Measurements from ENCODE around the gene FAM228B.
"Not testable (repeated sequence)": the region's sequence is repeated elsewhere in the genome, so short reads cannot be mapped to it uniquely, and the experiment has no call there.

The FAM228B gene

GRCh38 chr2:24104110-24104650 is 19.1 kb upstream of the FAM228B start:
- no peak for DNase-seq

- DNase-seq: no peak
Observed at GRCh38 chr2:24104906-24105305, 18.4 kb upstream of the FAM228B start.

GRCh38 chr2:24105816-24106215 is 17.5 kb upstream of the FAM228B start:
- no peak for DNase-seq

GRCh38 chr2:24106786-24107185 is 16.5 kb upstream of the FAM228B start:
- no peak for DNase-seq

GRCh38 chr2:24107336-24107735 is 15.9 kb upstream of the FAM228B start:
- no peak for DNase-seq

- DNase-seq: not testable (repeated sequence)
Observed at GRCh38 chr2:24109431-24109830, 13.8 kb upstream of the FAM228B start.

- no peak for DNase-seq
Observed at GRCh38 chr2:24110660-24111303, 12.5 kb upstream of the FAM228B start.

- DNase-seq: no peak
Observed at GRCh38 chr2:24111407-24111901, 11.8 kb upstream of the FAM228B start.

- DNase-seq: no peak
Observed at GRCh38 chr2:24115057-24115456, 8.2 kb upstream of the FAM228B start.

GRCh38 chr2:24117902-24118301 is 5.4 kb upstream of the FAM228B start:
- DNase-seq: peak; percentile 86

- no peak for DNase-seq
Observed at GRCh38 chr2:24121066-24121465, 2.2 kb upstream of the FAM228B start.

GRCh38 chr2:24121469-24121868 is 1.8 kb upstream of the FAM228B start:
- DNase-seq: no peak

GRCh38 chr2:24122366-24123194 is 689 bp upstream of the FAM228B start:
- peak; percentile 18 for DNase-seq

GRCh38 chr2:24123922-24124580 is 782 bp downstream of the FAM228B start:
- peak; percentile 75 for DNase-seq

GRCh38 chr2:24125956-24126355 is 2.7 kb downstream of the FAM228B start:
- no peak for DNase-seq

- no peak for DNase-seq
Observed at GRCh38 chr2:24132543-24132942, 9.3 kb downstream of the FAM228B start.

GRCh38 chr2:24140305-24140704 is 17.0 kb downstream of the FAM228B start:
- not testable (repeated sequence) for DNase-seq

- DNase-seq: no peak
Observed at GRCh38 chr2:24147364-24147763, 24.1 kb downstream of the FAM228B start.

- DNase-seq: no peak
Observed at GRCh38 chr2:24152413-24153197, 29.3 kb downstream of the FAM228B start.

- DNase-seq: peak; percentile 14
Observed at GRCh38 chr2:24153478-24153877, 30.2 kb downstream of the FAM228B start.

- no peak for DNase-seq
Observed at GRCh38 chr2:24158131-24158530, 34.9 kb downstream of the FAM228B start.

- DNase-seq: no peak
Observed at GRCh38 chr2:24159708-24160107, 36.4 kb downstream of the FAM228B start.

GRCh38 chr2:24160761-24161160 is 37.5 kb downstream of the FAM228B start:
- no peak for DNase-seq

All from NCI-H82 (cell line).